ENCODE results near the gene ZFYVE9. TPM values are rescaled to one million over a fixed set of nuclear protein-coding genes. Genes with fewer than 3 reads are reported as not detected.
"Not testable (repeated sequence)": the region's sequence is repeated elsewhere in the genome, so short reads cannot be mapped to it uniquely, and the experiment has no call there.

ZFYVE9 gene
- total RNA-seq, result 10 to 100 TPM; 17.3 to 20.2 TPM
- long read RNA-seq, full-length matches to known transcripts, result 1 of 8 reads
- long read RNA-seq, partial matches to known transcripts, result 5 of 8 reads
- long read RNA-seq, other reads (novel, unspliced or antisense), result 2 of 8 reads

- intact Hi-C loops (cut with DNase I, micrococcal nuclease), result no loop called here
- DNase-seq, result peak; percentile 54 to 82
- ATAC-seq, result peak; percentile 91
Observed at GRCh38 chr1:52141513-52142219, at the start of gene ZFYVE9. Gene ZFYVE9 (plus strand): TSS chr1:52142089. CDS start chr1:52233207, 91,118 bp downstream.

- intact Hi-C loops (cut with DNase I, micrococcal nuclease); DNase-seq: not testable (repeated sequence)
- ATAC-seq, result peak; percentile 23
Observed at GRCh38 chr1:52094300-52094699, 47.6 kb upstream of the ZFYVE9 start.

- DNase-seq, result no peak
- no peak for ATAC-seq
- intact Hi-C loops (cut with DNase I, micrococcal nuclease), result no loop called here
Observed at GRCh38 chr1:52096216-52096615, 45.7 kb upstream of the ZFYVE9 start.

- ATAC-seq (no peak), DNase-seq (no peak)
- intact Hi-C loops (cut with DNase I, micrococcal nuclease), result no loop called here
Observed at GRCh38 chr1:52098139-52098871, 43.6 kb upstream of the ZFYVE9 start.

GRCh38 chr1:52102336-52103013 is 39.4 kb upstream of the ZFYVE9 start:
- intact Hi-C loops (cut with DNase I, micrococcal nuclease), result no loop called here
- no peak for ATAC-seq
- no peak for DNase-seq

- intact Hi-C loops (cut with DNase I, micrococcal nuclease), result no loop called here
- ATAC-seq, result no peak
Observed at GRCh38 chr1:52111492-52111891, 30.4 kb upstream of the ZFYVE9 start.

GRCh38 chr1:52112489-52112888 is 29.4 kb upstream of the ZFYVE9 start:
- intact Hi-C loops (cut with DNase I, micrococcal nuclease), result no loop called here
- ATAC-seq (no peak), DNase-seq (no peak)

More at GRCh38 chr1:52111492-52111891, 30.4 kb upstream of the ZFYVE9 start:
- DNase-seq, result no peak

- DNase-seq, result no peak
- intact Hi-C loops (cut with DNase I, micrococcal nuclease), result loop anchor here in 1 of 2 donors (10.0 kb wide), 1 partner anchor 185 kb away; no protein-coding TSS in a partner anchor
- ATAC-seq, result no peak
Observed at GRCh38 chr1:52119301-52120079, 22.4 kb upstream of the ZFYVE9 start.

GRCh38 chr1:52122384-52122783 is 19.5 kb upstream of the ZFYVE9 start:
- no peak for DNase-seq
- intact Hi-C loops (cut with DNase I, micrococcal nuclease), result loop anchor here in 1 of 2 donors (10.0 kb wide), 1 partner anchor 182 kb away; no protein-coding TSS in a partner anchor
- peak; percentile 49 for ATAC-seq

GRCh38 chr1:52123622-52124021 is 18.3 kb upstream of the ZFYVE9 start:
- intact Hi-C loops (cut with DNase I, micrococcal nuclease), result loop anchor here in 1 of 2 donors (10.0 kb wide), 1 partner anchor 181 kb away; no protein-coding TSS in a partner anchor
- DNase-seq (no peak), ATAC-seq (no peak)

GRCh38 chr1:52125736-52126359 is 16.0 kb upstream of the ZFYVE9 start:
- ATAC-seq (no peak), DNase-seq (no peak)
- intact Hi-C loops (cut with DNase I, micrococcal nuclease), result loop anchor here (5.0 to 10.0 kb wide), 2 partner anchors 171 to 179 kb away; no protein-coding TSS in a partner anchor

- DNase-seq (peak in 1 of 2 donors; percentile 36), ATAC-seq (peak; percentile 75)
- intact Hi-C loops (cut with DNase I, micrococcal nuclease), result loop anchor here (5.0 to 10.0 kb wide), 2 partner anchors 170 to 177 kb away; no protein-coding TSS in a partner anchor
Observed at GRCh38 chr1:52127181-52128180, 14.4 kb upstream of the ZFYVE9 start.

GRCh38 chr1:52139817-52140540 is 1.9 kb upstream of the ZFYVE9 start:
- DNase-seq, result no peak
- intact Hi-C loops (cut with DNase I, micrococcal nuclease), result no loop called here
- ATAC-seq, result no peak

GRCh38 chr1:52140633-52141512 is 1.0 kb upstream of the ZFYVE9 start:
- peak; percentile 18 for ATAC-seq
- no peak for DNase-seq
- intact Hi-C loops (cut with DNase I, micrococcal nuclease), result no loop called here

All from left colon (tissue), 2 donors.